HepG2 (cell line): Measurements from ENCODE around the gene OVOL2. TPM values are rescaled to one million over a fixed set of nuclear protein-coding genes. Genes with fewer than 3 reads are reported as not detected.

Experiments
- ATAC-seq: fragments of 200-7000 bp; cut with Tn5 transposase; 3 replicates; pipeline ENCODE4 v1.9.1; 2020; ENCODE audit warnings: mild to moderate bottlenecking, moderate library complexity
- BruUV-seq: library from RNA; stranded (reverse); fragments of 400-500 nt; replicated peaks from 2 replicates; lab custom pipeline; 2021; lab: Mats Ljungman, UMichigan
- CTCF ChIA-PET: fragments of 300-600 bp; formaldehyde crosslinking; extraction: SDS; loops from one replicate; lab custom pipeline; 2021; ENCODE audit warnings: low total read pairs, inconsistent platforms, low intra/inter-chr PET ratio; lab: Yijun Ruan, JAX
- POLR2A ChIA-PET: fragments of 350-600 bp; sonication (Branson Sonifier 250); formaldehyde crosslinking; loops from one replicate; lab custom pipeline; 2020; ENCODE audit warnings: antibody characterized with exemption, inconsistent platforms; lab: Yijun Ruan, JAX
- DNase-seq: peaks from one replicate; pipeline ENCODE4 v3.0.0-alpha.2; 2015; ENCODE audit warnings: low spot score
- FAIRE-seq: peaks from 3 replicates; lab custom pipeline; 2011; peaks lifted over from hg19 to GRCh38; lab: Jason Lieb, UNC
- H2AFZ ChIP-seq: one replicate; pipeline ENCODE4 v1.6.1; 2011; ENCODE audit warnings: low read length, inconsistent platforms
- H3K27ac ChIP-seq: fragments of 300-600 bp; 3 replicates; pipeline ENCODE4 v1.8.0; 2011; ENCODE audit warnings: mixed run types, mild to moderate bottlenecking, mixed read lengths, low read length, inconsistent platforms; ENCODE audit not compliant: insufficient read depth; ENCODE audit errors: extremely low read length
- H3K27me3 ChIP-seq, 2 experiments: fragments of 200-600 bp in 1 of 2; 2 replicates in 1 of 2; 3 replicates in 1 of 2; pipeline versions ENCODE4 v1.6.0 to v1.8.0; 2011; ENCODE audit warnings: low read length in 2 of 2, mild to moderate bottlenecking in 2 of 2, moderate library complexity in 2 of 2, inconsistent platforms in 1 of 2; ENCODE audit not compliant: insufficient read depth in 2 of 2, control insufficient read depth in 1 of 2
- H3K36me3 ChIP-seq, 2 experiments: fragments of 200-600 bp in 1 of 2; replicated peaks in 1 of 2; 2 replicates in 1 of 2; 3 replicates in 1 of 2; pipeline versions ENCODE4 v1.5.1 to v1.8.0; 2011; ENCODE audit warnings: low read length in 2 of 2, inconsistent platforms in 1 of 2; ENCODE audit not compliant: insufficient read depth in 2 of 2, control insufficient read depth in 1 of 2
- H3K4me1 ChIP-seq: 2 replicates; pipeline ENCODE4 v1.5.1; 2012; ENCODE audit warnings: low read length, inconsistent platforms; ENCODE audit not compliant: insufficient read depth
- H3K4me2 ChIP-seq: 2 replicates; pipeline ENCODE4 v1.6.0; 2011; ENCODE audit warnings: low read depth, low read length, inconsistent platforms
- H3K4me3 ChIP-seq, 3 experiments: fragments of 200-600 bp in 1 of 3; sonication (generic), shearing (Covaris generic) in 1 of 3; replicated peaks in 1 of 3; 2 replicates each; pipeline ENCODE4 v1.5.1; 2011 to 2016; ENCODE audit warnings: low read length in 3 of 3, inconsistent platforms in 2 of 3, low read depth in 2 of 3, mild to moderate bottlenecking in 2 of 3, control low read depth in 1 of 3, mixed read lengths in 1 of 3; ENCODE audit not compliant: insufficient read depth in 1 of 3
- H3K79me2 ChIP-seq: one replicate; pipeline ENCODE4 v1.6.1; 2011; ENCODE audit warnings: low read length, inconsistent platforms; ENCODE audit not compliant: insufficient read depth
- H3K9ac ChIP-seq: 2 replicates; pipeline ENCODE4 v1.6.0; 2011; ENCODE audit warnings: mild to moderate bottlenecking, low read depth, low read length, inconsistent platforms; ENCODE audit not compliant: insufficient read depth
- H3K9me3 ChIP-seq: 2 replicates; pipeline ENCODE4 v1.5.1; 2012; ENCODE audit warnings: mild to moderate bottlenecking, low read length
- H4K20me1 ChIP-seq: 2 replicates; pipeline ENCODE4 v1.6.0; 2011; ENCODE audit warnings: inconsistent platforms, mild to moderate bottlenecking, low read length, moderate library complexity; ENCODE audit not compliant: insufficient read depth
- CHCHD3 ChIP-seq: sonication (generic); formaldehyde crosslinking; IDR thresholded peaks from 2 replicates; pipeline ENCODE4 v1.8.0; 2022; ENCODE audit warnings: mild to moderate bottlenecking, missing genetic modification reagents, moderate library complexity
- CHD4 ChIP-seq: fragments of 200-600 bp; sonication (generic); IDR thresholded peaks from 2 replicates; pipeline ENCODE4 v1.7.0; 2017; ENCODE audit warnings: mild to moderate bottlenecking, low read length, borderline replicate concordance
- ELF1 ChIP-seq: sonication (generic); formaldehyde crosslinking; IDR thresholded peaks from 2 replicates; pipeline ENCODE4 v1.4.0; 2020; ENCODE audit warnings: missing genetic modification reagents
- ETV5 ChIP-seq: IDR thresholded peaks from 2 replicates; pipeline ENCODE4 v1.6.1; 2018; ENCODE audit warnings: missing biosample characterization, missing genetic modification reagents, inconsistent platforms, borderline replicate concordance
- GZF1 ChIP-seq: sonication (generic); formaldehyde crosslinking; IDR thresholded peaks from 2 replicates; pipeline ENCODE4 v1.5.1; 2020; ENCODE audit warnings: mild to moderate bottlenecking, missing genetic modification reagents
- KDM6A ChIP-seq: IDR thresholded peaks from 2 replicates; pipeline ENCODE4 v1.6.1; 2016; ENCODE audit warnings: low read depth
- MEIS2 ChIP-seq: sonication (generic); formaldehyde crosslinking; IDR thresholded peaks from 2 replicates; pipeline ENCODE4 v1.9.0; 2021; ENCODE audit warnings: mild to moderate bottlenecking, missing genetic modification reagents
- NFIB ChIP-seq: sonication (generic); formaldehyde crosslinking; IDR thresholded peaks from 2 replicates; pipeline ENCODE4 v1.9.0; 2021; ENCODE audit warnings: missing genetic modification reagents, mild to moderate bottlenecking, borderline replicate concordance
- NFYC ChIP-seq: IDR thresholded peaks from 2 replicates; pipeline ENCODE4 v1.6.1; 2016; ENCODE audit warnings: missing genetic modification reagents, missing compliant biosample characterization
- PAX8 ChIP-seq: sonication (generic); formaldehyde crosslinking; IDR thresholded peaks from 2 replicates; pipeline ENCODE4 v1.8.0; 2022; ENCODE audit warnings: mild to moderate bottlenecking, missing genetic modification reagents, borderline replicate concordance
- PRDM10 ChIP-seq: sonication (generic); formaldehyde crosslinking; IDR thresholded peaks from 2 replicates; pipeline ENCODE4 v1.4.0; 2020; ENCODE audit warnings: low read depth, missing genetic modification reagents
- PRMT3 ChIP-seq: sonication (generic); formaldehyde crosslinking; IDR thresholded peaks from 2 replicates; pipeline ENCODE4 v1.8.1; 2022; ENCODE audit warnings: low read depth, mild to moderate bottlenecking, moderate library complexity, missing genetic modification reagents, borderline replicate concordance
- RAD21 ChIP-seq: fragments of 450-650 bp; formaldehyde crosslinking; IDR thresholded peaks from 2 replicates; pipeline ENCODE4 v1.5.0; 2020; ENCODE audit warnings: mild to moderate bottlenecking
- SMARCC2 ChIP-seq: fragments of 450-650 bp; IDR thresholded peaks from 2 replicates; pipeline ENCODE4 v1.6.1; 2017; ENCODE audit warnings: antibody characterized with exemption, mild to moderate bottlenecking
- SRSF1 ChIP-seq: fragments of 200-400 bp; formaldehyde crosslinking; optimal IDR thresholded peaks from 2 replicates; pipeline ENCODE3; 2017; ENCODE audit warnings: mild to moderate bottlenecking, low read depth, low read length, moderate library complexity
- STAG1 ChIP-seq: sonication (generic); formaldehyde crosslinking; IDR thresholded peaks from 2 replicates; pipeline ENCODE4 v1.4.0; 2020; ENCODE audit warnings: missing genetic modification reagents
- TEAD3 ChIP-seq: optimal IDR thresholded peaks from 2 replicates; pipeline ENCODE3; 2016; ENCODE audit warnings: borderline replicate concordance
- XRCC5 ChIP-seq: fragments of 200-400 bp; formaldehyde crosslinking; optimal IDR thresholded peaks from 2 replicates; pipeline ENCODE3; 2017; ENCODE audit warnings: mild to moderate bottlenecking, low read length
- YY1 ChIP-seq: IDR thresholded peaks from 2 replicates; pipeline ENCODE4 v1.6.1; 2011; ENCODE audit warnings: low read length, low read depth, moderate library complexity, mild to moderate bottlenecking; ENCODE audit not compliant: insufficient read depth, insufficient replicate concordance
- ZNF30 ChIP-seq: sonication (generic); formaldehyde crosslinking; IDR thresholded peaks from 2 replicates; pipeline ENCODE4 v1.5.0; 2020; ENCODE audit warnings: mild to moderate bottlenecking, missing genetic modification reagents
- ZNF773 ChIP-seq: sonication (generic); formaldehyde crosslinking; IDR thresholded peaks from 2 replicates; pipeline ENCODE4 v1.4.0; 2020; ENCODE audit warnings: missing genetic modification reagents, borderline replicate concordance
- ZSCAN20 ChIP-seq: sonication (generic); formaldehyde crosslinking; IDR thresholded peaks from 2 replicates; pipeline ENCODE4 v1.4.0; 2020; ENCODE audit warnings: missing genetic modification reagents, mild to moderate bottlenecking, borderline replicate concordance
- WGBS: methylation state at CpG from one replicate; pipeline ENCODE4 v1.1.6; 2017; ENCODE audit warnings: low lambda C conversion rate; 5-methylcytosine and 5-hydroxymethylcytosine counted together
- in situ Hi-C: cut with HindIII; loops from 2 replicates; pipeline ENCODE4 v1.10.0; 2017; ENCODE audit warnings: low pct_unique_long_range_greater_than_20kb; ENCODE audit not compliant: extremely low pct_ligation_motif_present
- intact Hi-C: fragments of 100-400 bp; cut with micrococcal nuclease; formaldehyde crosslinking; loops from one replicate; pipeline ENCODE4 v1.10.0; 2022; ENCODE audit not compliant: unreplicated experiment
- polyA plus RNA-seq, 8 experiments: library from polyadenylated mRNA; depleted of rRNA in 3 of 8; stranded (reverse) in 7 of 8; unstranded in 1 of 8; fragments of >200 nt; fragmentation: Illumina TruSeq in 4 of 8; extraction: Trizol in 4 of 8; gene quantifications; 2 replicates each; pipeline versions ENCODE4 v1.2.1 to v1.2.3, GENCODE V29; 2011 to 2016; ENCODE audit warnings: low read depth in 4 of 8, missing spikeins in 1 of 8, mixed read lengths in 1 of 8; ENCODE audit not compliant: insufficient read depth in 1 of 8
- total RNA-seq, 5 experiments: library from RNA; depleted of rRNA; stranded (reverse); fragments of >200 nt; fragmentation: Illumina TruSeq; extraction: Trizol; gene quantifications; 2 replicates each; pipeline ENCODE4 v1.2.3, GENCODE V29; 2016; ENCODE audit warnings: low read depth in 1 of 5
- TF ChIP-seq, protein P1 (sequence below): IDR thresholded peaks from 2 replicates; pipeline ENCODE4 v1.6.1; 2016; ENCODE audit warnings: low read depth

OVOL2 gene
- total and polyA plus RNA-seq, 2 of the 13 experiments (the other 11 are each of a cell fraction or from before 2014, with no cell fraction given), result 0.20 to 0.31 TPM

- no peak overlapping the region for H3K27ac ChIP-seq
- H3K4me1 ChIP-seq, result peaks cover 16% of the 10 kb centered on the region
- H4K20me1 ChIP-seq, result no peaks in the 10 kb centered on the region
- H3K9me3 ChIP-seq, result no peaks in the 10 kb centered on the region
- FAIRE-seq (no peak), DNase-seq (peak; percentile 28), ATAC-seq (peak; percentile 91)
- no peak overlapping the region for H3K9ac ChIP-seq
- BruUV-seq, result no TSS peak
- H3K4me2 ChIP-seq, result peak overlapping the region; percentile 16; the same call in 1 of the 2 replicates
- in situ Hi-C loops (no loop called here), intact Hi-C loops (no loop called here)
- ChIA-PET CTCF (interaction anchor here (0.8 kb wide), 1 partner anchor 11 kb away, joined by 3 read pairs; no protein-coding TSS in a partner anchor), POLR2A (no interaction called here)
- H3K79me2 ChIP-seq, result no peaks in the 10 kb centered on the region
- 43% methylated on average over 4 of the region's 4 CpGs for WGBS
- H2AFZ ChIP-seq, result no peak overlapping the region
- no peaks in the 10 kb centered on the region for H3K36me3 ChIP-seq
- peaks cover 0 to 2% of the 10 kb centered on the region in 2 experiments; a peak in 1 of 5 replicates for H3K27me3 ChIP-seq
- H3K4me3 ChIP-seq, result no peak overlapping the region
- TF ChIP-seq MEIS2 (CRISPR knock-in tag), result peak; percentile 51; the same call in 1 of the 2 replicates
- peak; percentile 16; the same call in 1 of the 2 replicates for TF ChIP-seq STAG1
- TF ChIP-seq, protein P1, sequence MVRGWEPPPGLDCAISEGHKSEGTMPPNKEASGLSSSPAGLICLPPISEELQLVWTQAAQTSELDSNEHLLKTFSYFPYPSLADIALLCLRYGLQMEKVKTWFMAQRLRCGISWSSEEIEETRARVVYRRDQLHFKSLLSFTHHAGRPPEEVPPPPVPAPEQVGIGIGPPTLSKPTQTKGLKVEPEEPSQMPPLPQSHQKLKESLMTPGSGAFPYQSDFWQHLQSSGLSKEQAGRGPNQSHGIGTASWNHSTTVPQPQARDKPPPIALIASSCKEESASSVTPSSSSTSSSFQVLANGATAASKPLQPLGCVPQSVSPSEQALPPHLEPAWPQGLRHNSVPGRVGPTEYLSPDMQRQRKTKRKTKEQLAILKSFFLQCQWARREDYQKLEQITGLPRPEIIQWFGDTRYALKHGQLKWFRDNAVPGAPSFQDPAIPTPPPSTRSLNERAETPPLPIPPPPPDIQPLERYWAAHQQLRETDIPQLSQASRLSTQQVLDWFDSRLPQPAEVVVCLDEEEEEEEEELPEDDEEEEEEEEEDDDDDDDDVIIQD (CRISPR knock-in tag), result no peak
- TF ChIP-seq ETV5 (CRISPR knock-in tag), result peak; percentile 47
- TF ChIP-seq TEAD3 (CRISPR knock-in tag), result peak; percentile 46
- TF ChIP-seq RAD21 (CRISPR knock-in tag), result 0 out of 2 replicates have a peak, but pooled peaks have one; percentile 20
- TF ChIP-seq ZNF30 (CRISPR knock-in tag), result no peak
- 0 out of 2 replicates have a peak, but pooled peaks have one; percentile 32 for TF ChIP-seq PAX8
- TF ChIP-seq CHCHD3 (CRISPR knock-in tag), result 0 out of 2 replicates have a peak, but pooled peaks have one; percentile 44
- no peak for TF ChIP-seq YY1
- no peak for TF ChIP-seq ZSCAN20 (CRISPR knock-in tag)
- no peak for TF ChIP-seq GZF1
- no peak for TF ChIP-seq PRDM10 (CRISPR knock-in tag)
- TF ChIP-seq KDM6A (CRISPR knock-in tag), result no peak
- no peak for TF ChIP-seq SRSF1
- TF ChIP-seq PRMT3 (CRISPR knock-in tag), result no peak
- TF ChIP-seq ELF1 (CRISPR knock-in tag), result no peak
- no peak for TF ChIP-seq ZNF773 (CRISPR knock-in tag)
- no peak for TF ChIP-seq SMARCC2
- no peak for TF ChIP-seq NFYC (CRISPR knock-in tag)
- TF ChIP-seq XRCC5, result no peak
- TF ChIP-seq NFIB (CRISPR knock-in tag), result no peak
- TF ChIP-seq CHD4, result no peak
Measured at GRCh38 chr20:18077157-18077556, 19.4 kb upstream of the OVOL2 start.
